HepG2 (cell line): ENCODE data around the gene PBLD. TPM values are rescaled to one million over a fixed set of nuclear protein-coding genes. Genes with fewer than 3 reads are reported as not detected.
A peak's percentile ranks its signal among the peaks of the same experiment; 100 is the strongest.

Source experiments
- ATAC-seq: fragments of 200-7000 bp; cut with Tn5 transposase; 3 replicates; pipeline ENCODE4 v1.9.1; 2020; ENCODE audit warnings: mild to moderate bottlenecking, moderate library complexity
- BruUV-seq: library from RNA; stranded (reverse); fragments of 400-500 nt; replicated peaks from 2 replicates; lab custom pipeline; 2021; lab: Mats Ljungman, UMichigan
- CTCF ChIA-PET: fragments of 300-600 bp; formaldehyde crosslinking; extraction: SDS; loops from one replicate; lab custom pipeline; 2021; ENCODE audit warnings: low total read pairs, inconsistent platforms, low intra/inter-chr PET ratio; lab: Yijun Ruan, JAX
- POLR2A ChIA-PET: fragments of 350-600 bp; sonication (Branson Sonifier 250); formaldehyde crosslinking; loops from one replicate; lab custom pipeline; 2020; ENCODE audit warnings: antibody characterized with exemption, inconsistent platforms; lab: Yijun Ruan, JAX
- DNase-seq: peaks from one replicate; pipeline ENCODE4 v3.0.0-alpha.2; 2015; ENCODE audit warnings: low spot score
- FAIRE-seq: peaks from 3 replicates; lab custom pipeline; 2011; peaks lifted over from hg19 to GRCh38; lab: Jason Lieb, UNC
- H2AFZ ChIP-seq: one replicate; pipeline ENCODE4 v1.6.1; 2011; ENCODE audit warnings: low read length, inconsistent platforms
- H3K27ac ChIP-seq: fragments of 300-600 bp; 3 replicates; pipeline ENCODE4 v1.8.0; 2011; ENCODE audit warnings: mixed run types, mild to moderate bottlenecking, mixed read lengths, low read length, inconsistent platforms; ENCODE audit not compliant: insufficient read depth; ENCODE audit errors: extremely low read length
- H3K27me3 ChIP-seq, 2 experiments: fragments of 200-600 bp in 1 of 2; 2 replicates in 1 of 2; 3 replicates in 1 of 2; pipeline versions ENCODE4 v1.6.0 to v1.8.0; 2011; ENCODE audit warnings: low read length in 2 of 2, mild to moderate bottlenecking in 2 of 2, moderate library complexity in 2 of 2, inconsistent platforms in 1 of 2; ENCODE audit not compliant: insufficient read depth in 2 of 2, control insufficient read depth in 1 of 2
- H3K36me3 ChIP-seq, 2 experiments: fragments of 200-600 bp in 1 of 2; replicated peaks in 1 of 2; 2 replicates in 1 of 2; 3 replicates in 1 of 2; pipeline versions ENCODE4 v1.5.1 to v1.8.0; 2011; ENCODE audit warnings: low read length in 2 of 2, inconsistent platforms in 1 of 2; ENCODE audit not compliant: insufficient read depth in 2 of 2, control insufficient read depth in 1 of 2
- H3K4me1 ChIP-seq: 2 replicates; pipeline ENCODE4 v1.5.1; 2012; ENCODE audit warnings: low read length, inconsistent platforms; ENCODE audit not compliant: insufficient read depth
- H3K4me2 ChIP-seq: 2 replicates; pipeline ENCODE4 v1.6.0; 2011; ENCODE audit warnings: low read depth, low read length, inconsistent platforms
- H3K4me3 ChIP-seq, 3 experiments: fragments of 200-600 bp in 1 of 3; sonication (generic), shearing (Covaris generic) in 1 of 3; replicated peaks in 1 of 3; 2 replicates each; pipeline ENCODE4 v1.5.1; 2011 to 2016; ENCODE audit warnings: low read length in 3 of 3, inconsistent platforms in 2 of 3, low read depth in 2 of 3, mild to moderate bottlenecking in 2 of 3, control low read depth in 1 of 3, mixed read lengths in 1 of 3; ENCODE audit not compliant: insufficient read depth in 1 of 3
- H3K79me2 ChIP-seq: one replicate; pipeline ENCODE4 v1.6.1; 2011; ENCODE audit warnings: low read length, inconsistent platforms; ENCODE audit not compliant: insufficient read depth
- H3K9ac ChIP-seq: 2 replicates; pipeline ENCODE4 v1.6.0; 2011; ENCODE audit warnings: mild to moderate bottlenecking, low read depth, low read length, inconsistent platforms; ENCODE audit not compliant: insufficient read depth
- H3K9me3 ChIP-seq: 2 replicates; pipeline ENCODE4 v1.5.1; 2012; ENCODE audit warnings: mild to moderate bottlenecking, low read length
- H4K20me1 ChIP-seq: 2 replicates; pipeline ENCODE4 v1.6.0; 2011; ENCODE audit warnings: inconsistent platforms, mild to moderate bottlenecking, low read length, moderate library complexity; ENCODE audit not compliant: insufficient read depth
- AKAP8 ChIP-seq: sonication (generic); formaldehyde crosslinking; IDR thresholded peaks from 2 replicates; pipeline ENCODE4 v1.5.1; 2020; ENCODE audit warnings: mild to moderate bottlenecking, missing genetic modification reagents
- ARNT2 ChIP-seq: sonication (generic); formaldehyde crosslinking; IDR thresholded peaks from 2 replicates; pipeline ENCODE4 v1.8.0; 2022; ENCODE audit warnings: mild to moderate bottlenecking, low read depth, missing genetic modification reagents, moderate library complexity
- CBFB ChIP-seq: sonication (generic); formaldehyde crosslinking; IDR thresholded peaks from 2 replicates; pipeline ENCODE4 v1.4.0; 2020; ENCODE audit warnings: missing genetic modification reagents
- PPARG ChIP-seq: conservative IDR thresholded peaks from 2 replicates; pipeline ENCODE4 v1.6.1; 2016; ENCODE audit warnings: missing biosample characterization, missing genetic modification reagents
- RXRA ChIP-seq: sonication (generic); formaldehyde crosslinking; IDR thresholded peaks from 2 replicates; pipeline ENCODE4 v1.5.1; 2020; ENCODE audit warnings: missing genetic modification reagents
- TCF7 ChIP-seq: sonication (generic); IDR thresholded peaks from 2 replicates; pipeline ENCODE4 v1.6.1; 2016; ENCODE audit warnings: antibody characterized with exemption, low read depth
- TEAD2 ChIP-seq: sonication (generic); formaldehyde crosslinking; IDR thresholded peaks from 2 replicates; pipeline ENCODE4 v1.9.0; 2021; ENCODE audit warnings: missing genetic modification reagents
- XBP1 ChIP-seq: sonication (generic); formaldehyde crosslinking; IDR thresholded peaks from 2 replicates; pipeline ENCODE4 v1.5.0; 2020; ENCODE audit warnings: missing genetic modification reagents
- YY1 ChIP-seq: IDR thresholded peaks from 2 replicates; pipeline ENCODE4 v1.6.1; 2011; ENCODE audit warnings: low read length, low read depth, moderate library complexity, mild to moderate bottlenecking; ENCODE audit not compliant: insufficient read depth, insufficient replicate concordance
- ZNF263 ChIP-seq: sonication (generic); formaldehyde crosslinking; IDR thresholded peaks from 2 replicates; pipeline ENCODE4 v1.4.0; 2020; ENCODE audit warnings: missing genetic modification reagents
- ZNF563 ChIP-seq: sonication (generic); formaldehyde crosslinking; IDR thresholded peaks from 2 replicates; pipeline ENCODE4 v1.8.0; 2022; ENCODE audit warnings: mild to moderate bottlenecking, moderate library complexity, missing genetic modification reagents
- ZNF737 ChIP-seq: sonication (generic); formaldehyde crosslinking; IDR thresholded peaks from 2 replicates; pipeline ENCODE4 v1.5.0; 2020; ENCODE audit warnings: missing genetic modification reagents, mild to moderate bottlenecking, borderline replicate concordance
- ZNF768 ChIP-seq: sonication (generic); formaldehyde crosslinking; IDR thresholded peaks from 2 replicates; pipeline ENCODE4 v1.4.0; 2020; ENCODE audit warnings: missing genetic modification reagents
- WGBS: methylation state at CpG from one replicate; pipeline ENCODE4 v1.1.6; 2017; ENCODE audit warnings: low lambda C conversion rate; 5-methylcytosine and 5-hydroxymethylcytosine counted together
- in situ Hi-C: cut with HindIII; loops from 2 replicates; pipeline ENCODE4 v1.10.0; 2017; ENCODE audit warnings: low pct_unique_long_range_greater_than_20kb; ENCODE audit not compliant: extremely low pct_ligation_motif_present
- intact Hi-C: fragments of 100-400 bp; cut with micrococcal nuclease; formaldehyde crosslinking; loops from one replicate; pipeline ENCODE4 v1.10.0; 2022; ENCODE audit not compliant: unreplicated experiment
- polyA plus RNA-seq, 8 experiments: library from polyadenylated mRNA; depleted of rRNA in 3 of 8; stranded (reverse) in 7 of 8; unstranded in 1 of 8; fragments of >200 nt; fragmentation: Illumina TruSeq in 4 of 8; extraction: Trizol in 4 of 8; gene quantifications; 2 replicates each; pipeline versions ENCODE4 v1.2.1 to v1.2.3, GENCODE V29; 2011 to 2016; ENCODE audit warnings: low read depth in 4 of 8, missing spikeins in 1 of 8, mixed read lengths in 1 of 8; ENCODE audit not compliant: insufficient read depth in 1 of 8
- total RNA-seq, 5 experiments: library from RNA; depleted of rRNA; stranded (reverse); fragments of >200 nt; fragmentation: Illumina TruSeq; extraction: Trizol; gene quantifications; 2 replicates each; pipeline ENCODE4 v1.2.3, GENCODE V29; 2016; ENCODE audit warnings: low read depth in 1 of 5
- TF ChIP-seq, protein P1 (sequence below): sonication (generic); formaldehyde crosslinking; IDR thresholded peaks from 2 replicates; pipeline ENCODE4 v1.5.1; 2020; ENCODE audit warnings: missing genetic modification reagents, mild to moderate bottlenecking, borderline replicate concordance
- TF ChIP-seq, protein P2 (sequence below): sonication (generic); formaldehyde crosslinking; IDR thresholded peaks from 2 replicates; pipeline ENCODE4 v1.4.0; 2020; ENCODE audit warnings: mild to moderate bottlenecking, missing genetic modification reagents
- TF ChIP-seq, protein P3 (sequence below): IDR thresholded peaks from 2 replicates; pipeline ENCODE4 v1.6.1; 2016
- TF ChIP-seq, protein P4 (sequence below), 2 experiments: sonication (generic) in 1 of 2; formaldehyde crosslinking in 1 of 2; IDR thresholded peaks; 2 replicates each; pipeline versions ENCODE4 v1.5.1 to v1.6.1; 2011 to 2020; ENCODE audit warnings: borderline replicate concordance in 1 of 2, low read depth in 1 of 2, low read length in 1 of 2, mild to moderate bottlenecking in 1 of 2, missing genetic modification reagents in 1 of 2, moderate library complexity in 1 of 2

Gene PBLD
- total and polyA plus RNA-seq, 2 of the 13 experiments (the other 11 are each of a cell fraction or from before 2014, with no cell fraction given), result 0.42 to 3.1 TPM

DNA sequence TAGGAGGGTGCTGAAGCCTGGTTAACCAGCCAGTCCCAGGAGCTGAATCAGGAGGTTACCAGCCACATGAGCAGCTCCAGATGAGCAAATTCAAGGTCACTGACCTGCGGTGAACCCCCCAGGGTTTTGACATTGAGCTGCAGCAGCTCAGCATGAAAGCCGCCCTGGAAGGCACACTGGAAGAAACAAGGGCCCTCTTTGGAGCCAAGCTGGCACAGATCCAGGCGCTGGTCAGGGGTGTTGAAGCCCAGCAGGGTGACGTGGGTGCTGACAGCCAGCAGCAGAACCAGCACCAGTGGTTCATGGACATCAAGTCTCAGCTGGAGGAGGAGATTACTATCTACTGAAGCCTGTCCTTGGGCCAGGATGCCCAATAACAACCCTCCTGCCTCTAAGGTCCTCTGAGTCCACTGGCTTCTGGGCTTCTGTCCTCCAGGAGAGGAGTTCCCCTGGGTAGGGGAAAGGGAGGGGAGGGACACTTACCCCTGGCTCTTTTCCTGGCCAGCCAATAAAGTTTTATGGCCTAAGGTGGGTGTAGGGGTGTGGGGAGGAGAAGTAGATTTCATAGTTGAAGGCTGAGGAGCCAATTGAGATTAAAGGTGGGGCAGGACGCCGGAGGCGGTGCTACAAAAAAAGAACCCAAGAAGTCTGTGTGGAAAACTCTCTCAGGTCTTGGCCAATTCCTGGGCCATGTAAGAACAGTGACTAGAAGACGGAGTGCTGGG lies 71.4 kb downstream of the PBLD start (continued):
- TF ChIP-seq RXRA (CRISPR knock-in tag), result peak; percentile 79

DNA sequence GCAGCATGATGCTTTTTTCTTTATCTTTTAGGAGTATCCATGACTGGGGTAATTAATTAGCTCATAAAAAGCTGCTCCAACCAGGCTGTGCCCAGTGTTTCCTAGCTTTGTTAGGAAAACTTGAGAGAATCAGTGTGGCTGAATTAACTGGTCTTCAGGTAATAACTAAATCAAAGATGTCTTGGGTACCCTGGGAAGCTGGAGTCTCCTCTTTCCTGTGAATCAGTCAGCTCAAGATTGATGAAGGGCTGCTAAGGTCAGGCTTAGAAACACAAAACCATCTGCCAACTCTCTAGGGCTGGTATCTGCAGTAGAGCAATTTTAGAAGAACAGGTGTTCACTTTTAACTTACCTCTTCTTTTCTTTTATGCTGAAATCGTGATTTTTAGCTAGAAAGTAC lies 79.4 kb downstream of the PBLD start:
- H3K9ac ChIP-seq, result no peak overlapping the region
- no peaks in the 10 kb centered on the region for H3K9me3 ChIP-seq
- whole genome bisulfite sequencing, result 0% methylated on average over 1 of the region's 1 CpG
- intact Hi-C loops, result no loop called here
- H3K79me2 ChIP-seq, result no peaks in the 10 kb centered on the region
- H2AFZ ChIP-seq, result no peak overlapping the region
- H3K36me3 ChIP-seq, result no peaks in the 10 kb centered on the region
- no peak for DNase-seq
- CTCF ChIA-PET, result no interaction called here
- H3K4me2 ChIP-seq, result no peak overlapping the region
- 0 out of 5 replicates have a peak, but pooled peaks cover 0 to 4% of the 10 kb centered on the region in 2 experiments for H3K27me3 ChIP-seq
- in situ Hi-C loops, result no loop called here
- no peaks in the 10 kb centered on the region for H4K20me1 ChIP-seq
- no peaks in the 10 kb centered on the region for H3K4me1 ChIP-seq
- TF ChIP-seq, protein P1, sequence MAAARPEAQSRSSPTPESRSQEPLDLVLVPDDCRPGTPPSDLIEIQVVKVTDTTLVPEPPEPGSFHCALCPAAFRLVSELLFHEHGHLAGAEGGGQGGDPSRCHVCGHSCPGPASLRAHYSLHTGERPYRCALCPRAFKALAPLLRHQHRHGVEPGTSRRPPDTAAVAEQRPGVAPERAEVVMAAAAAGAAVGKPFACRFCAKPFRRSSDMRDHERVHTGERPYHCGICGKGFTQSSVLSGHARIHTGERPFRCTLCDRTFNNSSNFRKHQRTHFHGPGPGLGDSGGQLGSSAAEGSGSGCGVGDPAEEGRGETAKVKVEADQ (CRISPR knock-in tag), result no peak
- TF ChIP-seq PPARG (CRISPR knock-in tag) (no peak), ZNF768 (CRISPR knock-in tag) (no peak), YY1 (no peak), ZNF737 (CRISPR knock-in tag) (no peak), TEAD2 (CRISPR knock-in tag) (no peak), ZNF263 (CRISPR knock-in tag) (no peak), AKAP8 (no peak), XBP1 (CRISPR knock-in tag) (no peak), CBFB (CRISPR knock-in tag) (no peak), TCF7 (no peak), ZNF563 (CRISPR knock-in tag) (no peak), ARNT2 (CRISPR knock-in tag) (no peak)
- TF ChIP-seq, protein P2, sequence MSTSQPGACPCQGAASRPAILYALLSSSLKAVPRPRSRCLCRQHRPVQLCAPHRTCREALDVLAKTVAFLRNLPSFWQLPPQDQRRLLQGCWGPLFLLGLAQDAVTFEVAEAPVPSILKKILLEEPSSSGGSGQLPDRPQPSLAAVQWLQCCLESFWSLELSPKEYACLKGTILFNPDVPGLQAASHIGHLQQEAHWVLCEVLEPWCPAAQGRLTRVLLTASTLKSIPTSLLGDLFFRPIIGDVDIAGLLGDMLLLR, result no peak
- TF ChIP-seq, protein P3, sequence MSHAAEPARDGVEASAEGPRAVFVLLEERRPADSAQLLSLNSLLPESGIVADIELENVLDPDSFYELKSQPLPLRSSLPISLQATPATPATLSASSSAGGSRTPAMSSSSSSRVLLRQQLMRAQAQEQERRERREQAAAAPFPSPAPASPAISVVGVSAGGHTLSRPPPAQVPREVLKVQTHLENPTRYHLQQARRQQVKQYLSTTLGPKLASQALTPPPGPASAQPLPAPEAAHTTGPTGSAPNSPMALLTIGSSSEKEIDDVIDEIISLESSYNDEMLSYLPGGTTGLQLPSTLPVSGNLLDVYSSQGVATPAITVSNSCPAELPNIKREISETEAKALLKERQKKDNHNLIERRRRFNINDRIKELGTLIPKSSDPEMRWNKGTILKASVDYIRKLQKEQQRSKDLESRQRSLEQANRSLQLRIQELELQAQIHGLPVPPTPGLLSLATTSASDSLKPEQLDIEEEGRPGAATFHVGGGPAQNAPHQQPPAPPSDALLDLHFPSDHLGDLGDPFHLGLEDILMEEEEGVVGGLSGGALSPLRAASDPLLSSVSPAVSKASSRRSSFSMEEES (CRISPR knock-in tag), result no peak
- TF ChIP-seq, protein P4, sequence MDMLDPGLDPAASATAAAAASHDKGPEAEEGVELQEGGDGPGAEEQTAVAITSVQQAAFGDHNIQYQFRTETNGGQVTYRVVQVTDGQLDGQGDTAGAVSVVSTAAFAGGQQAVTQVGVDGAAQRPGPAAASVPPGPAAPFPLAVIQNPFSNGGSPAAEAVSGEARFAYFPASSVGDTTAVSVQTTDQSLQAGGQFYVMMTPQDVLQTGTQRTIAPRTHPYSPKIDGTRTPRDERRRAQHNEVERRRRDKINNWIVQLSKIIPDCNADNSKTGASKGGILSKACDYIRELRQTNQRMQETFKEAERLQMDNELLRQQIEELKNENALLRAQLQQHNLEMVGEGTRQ (IDR thresholded peaks at IDR 0.05; ENCODE audit: low read depth, low read length), result no peak
- TF ChIP-seq, protein P4 (CRISPR knock-in tag; IDR thresholded peaks at IDR 0.05; ENCODE audit: borderline replicate concordance), result no peak
- H3K27ac ChIP-seq, result no peak overlapping the region
- ATAC-seq, result no peak
- POLR2A ChIA-PET, result no interaction called here
- H3K4me3 ChIP-seq, result no peak overlapping the region
- no peak for FAIRE-seq
- BruUV-seq, result no TSS peak
